Measurements from ENCODE around the gene PARVB.

The PARVB gene, protein sequence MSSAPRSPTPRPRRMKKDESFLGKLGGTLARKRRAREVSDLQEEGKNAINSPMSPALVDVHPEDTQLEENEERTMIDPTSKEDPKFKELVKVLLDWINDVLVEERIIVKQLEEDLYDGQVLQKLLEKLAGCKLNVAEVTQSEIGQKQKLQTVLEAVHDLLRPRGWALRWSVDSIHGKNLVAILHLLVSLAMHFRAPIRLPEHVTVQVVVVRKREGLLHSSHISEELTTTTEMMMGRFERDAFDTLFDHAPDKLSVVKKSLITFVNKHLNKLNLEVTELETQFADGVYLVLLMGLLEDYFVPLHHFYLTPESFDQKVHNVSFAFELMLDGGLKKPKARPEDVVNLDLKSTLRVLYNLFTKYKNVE

DNA sequence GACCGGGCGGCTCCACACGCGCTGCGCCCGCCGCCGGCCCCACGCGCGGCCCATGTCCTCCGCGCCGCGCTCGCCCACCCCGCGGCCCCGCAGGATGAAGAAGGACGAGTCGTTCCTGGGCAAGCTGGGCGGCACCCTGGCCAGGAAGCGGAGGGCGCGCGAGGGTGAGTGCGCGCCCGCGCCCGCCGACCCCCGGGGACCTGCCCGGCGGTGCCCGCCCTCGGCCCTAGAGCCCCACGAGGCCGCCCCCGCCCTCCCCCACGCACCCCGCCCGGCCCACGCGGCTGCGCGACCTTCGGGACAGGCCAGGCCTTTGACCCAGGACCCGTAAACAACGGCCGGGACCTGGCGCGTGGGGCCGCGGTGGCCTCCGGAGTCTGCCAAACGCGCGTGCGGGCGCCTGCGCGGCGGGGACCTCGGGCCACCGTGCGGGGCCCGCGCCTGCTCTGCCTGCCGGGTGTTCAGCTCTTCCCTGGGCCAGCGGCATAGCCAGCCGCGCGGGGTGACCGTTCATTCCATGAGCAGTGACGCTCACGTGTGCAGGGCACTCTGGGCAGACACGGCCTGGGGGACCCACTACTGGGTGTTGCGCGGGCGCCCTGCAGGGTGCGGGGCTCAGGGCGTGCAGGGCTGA is at the start of gene PARVB:
Gene PARVB (plus strand): TSS at position 15 of the 634 bp plus-strand sequence. CDS start 38 bp downstream, at position 53.
- no peak for DNase-seq

DNA sequence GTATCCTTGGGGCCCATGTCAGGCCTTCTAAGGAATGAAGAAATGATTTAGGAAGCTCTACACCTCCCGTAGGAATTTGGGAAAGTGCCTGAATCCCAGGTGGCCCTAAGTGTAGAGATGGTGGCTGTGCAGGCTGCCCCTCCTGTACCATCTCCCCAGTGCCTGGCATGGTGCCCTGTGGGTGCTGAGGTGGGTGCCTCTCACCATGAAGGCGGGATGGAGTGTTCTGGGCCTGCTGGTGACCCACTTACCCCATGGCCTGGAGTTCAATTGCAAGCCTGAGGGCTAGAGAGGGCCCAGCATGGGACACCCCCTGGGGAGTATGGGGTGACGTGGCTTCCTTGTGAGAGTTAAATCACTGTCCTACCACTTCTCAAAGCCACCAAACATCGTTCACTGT is 49.1 kb upstream of the PARVB start:
- DNase-seq: no peak

DNA sequence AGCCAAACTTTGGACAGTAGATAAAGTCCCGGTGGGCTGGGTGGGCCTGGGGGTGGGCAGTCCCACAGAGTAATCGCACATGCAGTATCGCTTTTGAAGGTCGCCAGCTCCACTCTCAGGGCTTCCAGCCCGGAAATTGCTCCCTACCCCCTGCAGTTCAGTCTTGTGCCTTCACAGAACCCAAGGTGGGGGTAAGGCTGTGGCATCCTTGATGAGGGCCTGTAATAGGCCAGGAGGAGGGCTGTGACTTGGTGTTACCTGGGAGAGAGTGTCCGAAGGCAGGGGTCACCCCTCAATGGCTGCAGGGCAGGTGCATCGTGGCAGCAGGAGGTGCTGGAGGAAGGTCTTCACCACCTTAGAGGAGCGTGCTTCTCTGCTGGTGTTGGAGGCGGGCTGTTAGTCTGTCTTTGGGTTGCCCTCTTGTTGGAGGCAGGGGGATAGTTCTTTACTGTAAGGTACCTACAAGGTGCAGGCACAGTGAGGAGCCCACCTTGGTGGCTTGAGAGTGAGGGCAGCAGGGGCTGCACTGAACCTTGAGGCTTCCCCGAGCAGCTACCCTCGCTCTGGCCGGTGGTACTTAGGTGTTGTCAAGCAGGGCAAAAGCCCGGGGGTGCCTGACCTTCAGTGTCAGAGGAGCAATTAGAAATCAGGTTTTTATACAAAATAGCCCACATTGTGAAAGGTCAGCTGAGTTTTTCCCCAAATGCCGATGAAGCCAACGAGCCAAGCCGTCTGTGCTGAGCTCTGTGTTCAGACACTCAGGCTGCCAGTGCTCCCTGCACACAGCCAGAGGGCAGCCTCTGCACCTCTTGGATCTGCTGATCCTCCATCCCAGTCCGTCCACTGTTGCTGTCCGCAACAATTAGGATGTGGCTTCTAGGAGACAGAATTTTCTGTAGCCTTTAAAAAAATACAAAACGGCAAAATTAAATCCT is 47.0 kb upstream of the PARVB start:
- DNase-seq: no peak

DNA sequence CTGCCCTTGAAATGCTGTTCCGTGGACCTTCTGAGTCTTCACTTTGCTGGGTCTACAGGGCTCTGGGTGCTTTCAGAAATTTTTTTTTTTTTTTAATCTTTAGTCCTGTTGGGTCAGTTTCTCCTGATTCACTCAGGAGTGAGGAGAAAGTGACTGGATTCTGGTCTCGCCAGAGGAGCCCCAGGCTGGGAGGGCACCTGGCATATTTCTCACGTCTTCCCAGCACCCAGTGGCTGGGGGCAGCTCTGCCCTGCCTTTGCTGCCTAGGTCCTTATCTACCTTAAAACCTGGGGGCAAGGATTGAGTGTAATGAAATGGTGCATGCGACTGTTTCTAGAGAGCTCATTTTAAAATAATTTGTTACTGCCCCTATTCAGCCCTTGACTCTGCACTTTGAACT is 45.5 kb upstream of the PARVB start:
- no peak for DNase-seq

DNA sequence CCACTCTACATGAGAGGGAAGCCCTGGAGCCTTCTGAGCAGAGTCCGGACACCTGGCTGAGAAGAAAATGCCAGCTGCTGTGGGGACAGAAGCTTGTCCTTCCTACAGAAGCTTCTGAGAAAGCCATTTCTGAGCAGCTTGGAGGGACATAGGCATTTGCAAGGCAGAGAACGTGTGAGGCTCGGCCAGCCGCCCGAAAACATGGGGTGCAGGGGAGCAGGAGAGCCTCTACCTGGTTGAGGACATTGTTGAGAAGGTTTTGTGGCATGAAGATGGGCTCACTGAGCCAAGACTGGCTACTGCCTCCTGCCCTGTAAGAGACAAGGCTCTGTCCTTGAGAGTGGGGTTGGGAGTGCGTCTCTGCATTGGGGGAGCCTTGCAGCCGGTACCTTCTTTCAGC is 43.5 kb upstream of the PARVB start:
- DNase-seq: no peak

DNA sequence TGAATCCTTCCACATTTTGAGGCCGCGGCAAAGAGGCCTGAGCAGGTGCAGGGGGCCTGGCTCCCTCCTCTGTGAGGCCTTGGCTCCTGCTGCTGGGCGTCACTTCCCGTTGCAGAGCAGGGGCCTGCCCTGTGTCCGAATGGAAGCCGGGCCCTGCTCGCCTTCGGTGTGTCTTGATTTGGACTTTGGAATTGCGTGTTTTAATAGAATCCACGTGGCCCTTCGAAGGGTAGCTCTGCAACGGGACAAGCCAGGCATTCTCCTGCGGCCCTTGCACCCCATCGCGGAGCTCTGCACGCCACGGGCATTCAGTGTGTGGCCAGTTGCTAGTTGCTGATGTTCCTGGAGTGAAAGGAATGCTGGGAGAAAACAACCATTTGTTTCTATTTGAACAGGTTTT is 43.1 kb upstream of the PARVB start:
- DNase-seq: no peak

DNA sequence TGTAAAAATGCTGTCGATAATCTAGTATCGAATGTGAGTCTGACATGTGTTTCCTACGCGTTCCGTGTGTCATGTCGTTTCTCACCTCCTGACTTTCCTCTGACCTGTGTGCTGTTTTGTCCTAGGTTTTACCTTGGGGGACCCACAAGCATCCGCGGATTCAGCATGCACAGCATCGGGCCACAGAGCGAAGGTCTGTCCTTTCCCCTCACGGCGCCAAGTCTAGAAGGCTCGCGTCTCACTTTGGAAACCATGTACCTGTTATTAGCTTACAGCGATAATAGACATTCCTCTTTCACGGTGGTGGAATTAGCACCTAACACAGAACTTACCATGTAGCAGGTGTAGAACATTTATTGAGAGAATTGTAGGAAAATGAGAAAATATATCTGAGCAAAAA is 40.3 kb upstream of the PARVB start:
- no peak for DNase-seq

DNA sequence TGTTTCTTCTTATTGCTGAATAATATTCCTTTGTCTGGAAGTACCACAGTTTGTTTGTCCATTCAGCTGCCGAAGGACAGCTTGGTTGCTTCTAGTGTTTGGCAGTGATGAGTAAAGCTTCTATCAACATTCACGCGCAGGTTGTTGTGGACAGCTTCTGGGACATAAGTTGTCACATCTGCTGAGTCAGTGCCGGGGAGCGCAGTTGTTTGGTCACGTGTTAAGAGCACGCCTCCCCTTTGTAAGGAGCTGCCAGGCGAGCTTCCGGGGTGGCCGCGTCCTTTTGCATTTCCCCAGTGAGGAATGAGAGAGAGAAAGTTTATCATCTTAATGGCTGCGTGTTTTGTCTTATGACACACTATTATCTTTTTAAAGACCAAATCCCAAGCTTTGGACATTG is 38.6 kb upstream of the PARVB start:
- DNase-seq: no peak

DNA sequence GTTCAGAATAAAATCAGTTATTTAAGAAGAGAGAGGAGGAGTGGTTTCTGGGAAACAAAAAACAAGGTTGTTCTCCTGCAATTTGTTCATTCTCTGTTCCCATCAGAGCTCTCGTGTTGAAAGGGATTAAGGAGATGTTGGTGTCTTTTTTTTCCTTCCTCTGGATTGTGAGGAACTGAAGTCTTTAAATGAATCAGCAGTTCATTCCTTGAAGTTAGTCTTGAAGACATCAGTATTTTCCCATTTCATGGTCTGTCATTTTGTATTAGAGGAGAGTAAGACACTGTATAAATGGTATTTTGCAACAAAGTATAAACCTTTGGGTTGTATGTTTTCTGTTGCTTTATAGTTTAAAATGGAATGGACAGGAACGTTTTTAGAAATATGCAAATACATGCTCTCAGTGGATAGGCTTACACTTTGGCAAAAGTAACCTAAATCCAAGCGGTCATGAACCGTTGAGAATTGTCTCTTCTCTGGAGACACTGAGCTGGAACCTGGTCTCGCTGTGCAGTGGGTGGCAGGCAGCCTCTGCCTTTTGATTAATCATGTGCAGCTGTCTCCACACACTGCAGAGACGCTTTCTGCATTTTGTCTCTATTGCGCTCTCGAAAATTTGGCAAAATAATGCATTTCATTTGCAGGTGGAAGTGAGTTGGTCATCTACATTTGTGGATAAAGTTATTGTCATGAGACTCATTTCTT is 35.8 kb upstream of the PARVB start:
- no peak for DNase-seq

DNA sequence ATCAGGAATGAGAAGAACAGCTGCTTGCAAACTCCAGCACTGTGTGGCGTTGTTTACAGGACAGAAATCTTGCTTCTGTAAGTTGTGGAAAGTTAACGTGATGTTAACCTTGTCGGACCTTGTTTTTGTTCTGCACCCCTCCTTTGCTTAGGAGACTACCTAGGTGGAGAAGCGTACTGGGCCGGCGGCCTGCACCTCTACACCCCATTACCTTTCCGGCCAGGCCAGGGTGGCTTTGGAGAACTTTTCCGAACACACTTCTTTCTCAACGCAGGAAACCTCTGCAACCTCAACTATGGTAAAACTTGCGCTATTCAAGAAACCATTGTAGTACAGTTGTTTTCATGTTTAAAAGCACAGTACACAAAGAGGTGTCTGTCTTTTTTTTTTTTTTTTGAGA is 35.1 kb upstream of the PARVB start:
- DNase-seq: no peak

DNA sequence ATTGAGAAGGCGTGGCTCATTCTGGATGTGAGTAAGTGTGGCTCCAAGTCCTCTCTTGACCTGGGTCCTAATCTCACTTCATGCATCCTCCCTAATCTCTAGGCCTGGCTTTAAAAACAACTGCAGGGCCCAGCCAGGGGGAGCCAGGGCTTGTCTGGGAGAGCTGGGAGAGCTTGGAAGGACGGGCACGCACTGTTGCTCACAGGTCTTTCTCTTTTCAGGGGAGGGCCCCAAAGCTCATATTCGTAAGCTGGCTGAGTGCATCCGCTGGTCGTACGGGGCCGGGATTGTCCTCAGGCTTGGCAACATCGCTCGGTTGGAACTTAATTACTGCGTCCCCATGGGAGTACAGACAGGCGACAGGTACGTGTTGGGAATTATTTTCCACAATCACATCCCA is 34.1 kb upstream of the PARVB start:
- no peak for DNase-seq

DNA sequence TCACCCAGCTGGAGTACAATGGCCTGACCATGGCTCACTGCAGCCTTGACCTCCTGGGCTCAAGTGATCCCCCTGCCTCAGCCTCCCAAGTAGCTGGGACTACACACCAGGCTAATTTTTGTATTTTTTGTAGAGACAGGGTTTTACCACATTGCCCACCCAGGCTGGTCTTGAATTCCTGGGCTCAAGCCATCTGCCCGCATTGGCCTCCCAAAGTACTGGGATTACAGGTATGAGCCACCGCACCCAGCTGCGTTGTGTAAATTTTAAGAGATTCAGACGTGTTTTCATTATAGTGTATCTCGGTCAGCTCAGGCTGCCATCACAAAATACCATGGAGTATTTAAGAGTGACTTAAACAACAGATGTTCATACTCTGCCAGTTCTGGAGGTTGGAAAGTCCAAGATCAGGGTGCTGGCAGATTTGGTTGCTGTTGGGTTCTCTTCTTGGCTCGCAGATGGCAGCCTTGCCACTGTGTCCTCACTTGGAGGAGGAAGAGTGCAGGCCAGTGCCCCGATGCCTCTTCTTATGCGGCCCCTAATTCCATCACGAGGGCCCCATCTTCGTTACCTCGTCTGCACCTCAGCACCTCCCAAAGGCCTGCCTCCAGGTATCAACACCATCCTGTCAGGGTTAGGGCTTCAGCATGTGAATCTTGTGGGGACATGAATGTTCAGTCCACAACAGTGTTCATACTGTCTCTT is 32.6 kb upstream of the PARVB start:
- no peak for DNase-seq

DNA sequence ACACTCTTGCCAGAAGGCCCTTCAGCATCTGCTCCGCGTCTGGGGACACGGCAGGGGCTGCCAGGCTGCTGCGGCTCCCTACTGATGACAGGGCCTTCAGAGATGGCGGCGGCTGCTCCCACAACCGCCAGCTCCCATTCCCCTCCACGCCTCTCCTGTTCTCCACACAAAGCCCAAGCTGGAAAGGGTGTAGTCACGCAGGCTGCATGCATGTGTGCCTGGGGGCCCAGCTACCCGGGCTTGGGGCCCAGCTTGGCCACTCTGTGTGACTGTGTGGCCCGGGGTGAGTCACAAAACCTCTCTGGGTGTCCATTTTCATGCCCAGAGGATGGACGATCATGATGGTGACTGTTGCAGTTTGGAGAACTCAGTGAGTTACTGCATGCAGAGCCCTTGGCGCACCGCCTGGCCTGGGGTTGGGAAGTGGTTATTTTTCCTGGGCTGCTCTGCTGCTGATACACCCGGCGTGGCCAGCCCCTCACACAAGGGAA is 31.7 kb upstream of the PARVB start:
- DNase-seq: peak; percentile 7

DNA sequence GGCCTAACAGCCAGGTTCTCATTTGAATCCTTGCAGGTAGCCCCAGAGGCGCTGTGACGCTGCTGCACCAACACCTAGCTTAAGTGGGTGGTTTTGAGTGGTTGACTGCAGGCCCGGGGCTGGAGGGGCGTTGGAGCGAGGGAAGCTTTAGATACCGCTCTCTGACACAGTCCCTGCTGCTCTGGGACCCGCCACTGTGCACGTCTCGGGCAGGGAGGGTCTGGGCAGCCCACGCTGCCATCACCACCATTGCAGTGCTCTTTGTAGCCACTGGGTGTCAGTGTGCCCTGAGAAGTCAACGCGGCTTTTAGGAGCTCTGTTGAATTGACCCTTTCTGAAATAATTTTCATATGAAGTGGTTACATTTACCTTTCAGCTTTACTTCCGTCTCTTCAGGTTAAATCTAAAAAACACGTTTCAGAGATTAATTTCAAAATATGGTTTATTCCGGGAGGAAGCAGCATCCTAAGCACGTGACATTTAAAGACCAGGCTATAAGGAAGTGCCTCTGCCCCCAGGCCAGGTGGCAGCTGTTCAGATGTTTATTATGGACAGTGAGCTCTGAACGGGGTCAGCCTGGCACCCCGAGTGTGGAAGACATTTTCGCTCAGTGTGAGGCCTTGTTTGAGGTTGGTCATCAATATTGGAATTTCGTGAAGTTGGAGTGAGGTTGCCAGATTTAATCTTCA is 30.9 kb upstream of the PARVB start:
- DNase-seq: peak; percentile 23

DNA sequence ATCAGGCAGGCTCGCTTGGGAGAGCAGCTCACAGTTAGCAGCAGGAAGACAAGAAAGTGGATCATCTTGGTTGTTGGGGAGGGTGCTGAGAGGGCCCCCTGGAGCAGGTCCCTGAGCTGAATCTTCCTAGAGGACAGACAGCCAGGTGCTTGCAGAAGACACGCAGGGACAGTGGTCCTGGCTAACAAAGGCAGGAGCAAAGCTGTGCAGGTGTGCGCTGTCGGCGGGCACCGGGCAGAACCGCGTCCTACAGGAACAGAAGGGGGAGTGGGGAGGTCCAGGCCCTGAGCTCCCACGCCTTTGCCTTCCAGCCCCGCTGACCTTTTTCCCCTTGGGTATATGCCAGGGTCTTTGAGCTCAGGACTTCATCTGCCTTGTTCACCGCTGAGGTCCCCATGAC is 30.1 kb upstream of the PARVB start:
- no peak for DNase-seq

DNA sequence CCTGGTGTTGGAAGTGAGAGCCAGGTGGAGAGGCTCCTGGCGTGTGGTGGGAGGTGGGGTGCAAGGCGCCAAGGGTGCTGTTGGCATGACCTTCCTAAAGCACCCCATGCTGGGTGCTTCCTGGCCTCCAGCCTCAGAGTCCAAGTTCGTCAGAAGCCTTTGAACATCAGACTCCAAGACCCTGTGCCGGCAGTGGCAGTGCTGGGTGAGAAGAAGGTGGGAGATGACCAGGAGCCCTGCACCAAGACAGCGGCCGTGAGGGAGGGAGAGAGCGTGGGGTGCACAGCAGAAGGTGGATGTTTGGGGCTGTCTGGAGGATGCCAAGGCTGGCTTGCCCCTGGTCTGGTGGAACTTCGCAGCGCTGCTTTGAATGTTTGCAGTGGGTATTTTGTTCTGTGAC is 29.7 kb upstream of the PARVB start:
- DNase-seq: no peak

DNA sequence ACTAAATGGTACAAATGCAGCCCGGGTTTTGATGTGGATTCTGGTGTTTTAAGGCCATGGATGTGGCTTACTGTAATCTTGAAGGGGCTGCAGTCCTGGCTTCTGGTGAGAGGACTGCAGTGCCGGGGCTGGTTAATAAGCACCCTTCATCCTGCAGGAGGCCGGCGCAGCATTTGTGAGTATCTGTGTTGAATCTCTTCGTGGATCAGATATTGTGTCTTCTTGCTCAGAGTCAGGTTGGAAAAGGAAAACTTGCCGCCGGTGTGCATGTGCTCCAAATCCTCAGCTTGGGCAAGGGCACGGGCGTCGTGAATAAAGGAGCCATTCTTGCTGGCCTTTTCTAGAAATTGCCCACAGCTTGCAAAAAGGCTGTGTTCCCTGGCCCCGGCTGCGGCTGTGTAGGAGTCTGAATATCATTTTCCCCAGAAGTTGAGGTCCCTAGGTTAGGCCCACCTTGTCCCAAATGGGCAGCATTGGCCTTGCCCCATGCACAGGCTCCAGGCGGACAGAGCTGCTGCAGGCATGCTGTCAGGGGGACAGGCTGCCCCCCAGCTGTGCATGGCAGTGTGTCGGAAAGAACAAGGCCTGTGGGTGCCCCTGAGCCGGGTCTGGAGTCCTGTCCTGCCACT is 28.9 kb upstream of the PARVB start:
- DNase-seq: no peak

DNA sequence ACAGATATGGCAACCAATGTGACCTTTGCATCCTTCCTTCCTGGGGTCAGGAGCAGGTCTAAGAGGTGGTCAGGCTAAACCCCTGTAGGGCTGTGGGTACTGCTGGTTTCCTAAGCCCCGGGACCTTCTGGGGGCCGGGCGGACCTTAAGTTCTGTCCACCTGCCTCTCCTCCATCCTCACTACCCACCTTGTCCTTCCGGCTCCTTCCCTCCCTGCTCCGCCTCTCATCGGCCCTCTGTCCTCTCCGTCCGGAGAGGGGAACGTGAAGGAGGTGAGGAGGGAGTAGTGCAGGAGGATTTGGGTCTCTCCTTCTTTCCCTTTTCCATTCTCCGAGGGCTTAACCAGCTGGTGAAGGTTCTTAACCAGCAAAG is 28.3 kb upstream of the PARVB start:
- no peak for DNase-seq

DNA sequence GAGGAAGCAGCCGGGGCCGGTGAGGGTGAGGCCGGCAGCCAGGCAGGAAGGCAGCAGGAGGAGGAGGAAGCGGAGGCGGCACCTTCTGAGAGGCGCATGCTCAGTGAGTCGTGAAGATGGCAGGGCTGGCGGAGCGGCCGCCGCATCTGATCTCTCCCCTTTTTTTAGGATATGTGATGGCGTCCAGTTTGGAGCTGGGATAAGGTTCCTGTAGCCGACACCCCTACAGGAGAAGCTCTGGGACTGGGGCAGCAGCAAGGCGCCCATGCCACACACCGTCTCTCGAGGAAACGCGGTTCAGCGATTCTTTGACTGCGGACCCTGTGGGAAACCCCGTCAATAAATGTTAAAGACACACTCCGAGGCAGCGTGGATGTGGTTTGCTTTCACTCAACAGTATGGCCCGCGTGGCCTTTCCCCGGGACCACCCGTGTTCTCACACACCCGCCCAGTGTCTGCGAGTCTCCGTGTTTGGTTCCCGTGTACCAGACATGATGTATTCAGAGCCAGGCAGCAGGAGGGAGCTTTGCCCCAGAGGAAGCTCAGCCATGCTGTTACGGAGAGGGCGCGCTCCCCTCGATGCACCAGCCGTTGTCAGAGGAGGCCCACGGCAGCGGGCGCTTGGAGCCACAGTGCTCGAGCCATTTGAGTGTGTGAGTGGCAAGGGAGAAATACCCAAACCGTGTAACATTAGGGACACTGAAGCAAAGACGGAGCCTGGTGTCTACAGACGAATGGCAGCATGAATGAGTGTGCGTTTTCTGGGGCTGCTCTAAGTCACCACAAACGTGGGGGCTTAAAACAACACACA is 27.7 kb upstream of the PARVB start:
- no peak for DNase-seq

DNA sequence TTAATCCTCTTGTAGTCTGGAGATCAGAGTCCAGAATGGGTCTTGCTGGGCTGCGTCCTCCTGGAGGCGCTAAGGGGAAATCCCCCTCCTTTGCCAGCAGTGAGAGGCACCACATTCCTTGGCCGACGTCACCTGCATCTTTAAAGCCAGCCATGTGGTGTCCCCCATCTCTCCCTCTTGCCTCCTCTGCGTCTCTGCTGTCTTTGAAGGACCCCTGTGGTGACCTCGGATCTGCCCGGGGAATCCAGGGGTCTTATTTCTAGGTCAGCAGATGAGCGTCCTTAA is 27.2 kb upstream of the PARVB start:
- DNase-seq: no peak

Measured in T1000 (cell line).